OCI-LY1 (cell line): Measurements from ENCODE around the gene TM7SF3.

Experiments
- H2AFZ ChIP-seq: fragments of 200-600 bp; sonication (generic), shearing (Covaris generic); 2 replicates; pipeline ENCODE4 v1.6.0; 2014; ENCODE audit warnings: antibody characterized with exemption, mild to moderate bottlenecking, low read length
- H3F3A ChIP-seq: fragments of 200-600 bp; sonication (generic), shearing (Covaris generic); 2 replicates; pipeline ENCODE4 v1.6.0; 2014; ENCODE audit warnings: mild to moderate bottlenecking, antibody characterized with exemption, low read length, moderate library complexity; ENCODE audit not compliant: insufficient read depth
- H3K27ac ChIP-seq: fragments of 200-600 bp; sonication (generic); 2 replicates; pipeline ENCODE4 v1.5.1; 2014; ENCODE audit warnings: low read length, mixed run types, mild to moderate bottlenecking, low read depth; ENCODE audit not compliant: poor library complexity, severe bottlenecking
- H3K27me3 ChIP-seq: fragments of 200-600 bp; sonication (generic); 2 replicates; pipeline ENCODE4 v1.6.0; 2014; ENCODE audit warnings: antibody characterized with exemption, mild to moderate bottlenecking, low read length, moderate library complexity; ENCODE audit not compliant: insufficient read depth
- H3K36me3 ChIP-seq: fragments of 200-600 bp; sonication (generic); 2 replicates; pipeline ENCODE4 v1.6.1; 2014; ENCODE audit warnings: mild to moderate bottlenecking, antibody characterized with exemption, low read length, moderate library complexity, mixed read lengths; ENCODE audit not compliant: insufficient read depth
- H3K4me1 ChIP-seq: fragments of 200-600 bp; sonication (generic); 2 replicates; pipeline ENCODE4 v1.5.1; 2014; ENCODE audit warnings: mild to moderate bottlenecking, low read length, moderate library complexity; ENCODE audit not compliant: insufficient read depth, severe bottlenecking
- H3K4me2 ChIP-seq: fragments of 200-600 bp; sonication (generic), shearing (Covaris generic); 2 replicates; pipeline ENCODE4 v1.6.1; 2014; ENCODE audit warnings: low read length
- H3K4me3 ChIP-seq: fragments of 200-600 bp; sonication (generic); 2 replicates; pipeline ENCODE4 v1.5.1; 2014; ENCODE audit warnings: low read length, low read depth, mild to moderate bottlenecking, mixed read lengths; ENCODE audit not compliant: poor library complexity, severe bottlenecking
- H3K79me2 ChIP-seq: fragments of 200-600 bp; shearing (Covaris generic); 2 replicates; pipeline ENCODE4 v1.6.1; 2016; ENCODE audit warnings: mixed run types, low read length, mixed read lengths; ENCODE audit not compliant: insufficient read depth
- H3K9ac ChIP-seq: fragments of 200-600 bp; sonication (generic), shearing (Covaris generic); 2 replicates; pipeline ENCODE4 v1.6.1; 2014; ENCODE audit warnings: mild to moderate bottlenecking, low read length, mixed read lengths
- H3K9me2 ChIP-seq: fragments of 200-600 bp; sonication (generic), shearing (Covaris generic); 2 replicates; pipeline ENCODE4 v1.6.1; 2014; ENCODE audit warnings: low read depth, mild to moderate bottlenecking, low read length, mixed read lengths
- H3K9me3 ChIP-seq: fragments of 200-600 bp; shearing (Covaris generic); 2 replicates; pipeline ENCODE4 v1.6.1; 2014; ENCODE audit warnings: low read length, mixed read lengths
- H4K20me1 ChIP-seq: fragments of 200-600 bp; sonication (generic), shearing (Covaris generic); 2 replicates; pipeline ENCODE4 v1.6.0; 2016; ENCODE audit warnings: mild to moderate bottlenecking, low read length; ENCODE audit not compliant: insufficient read depth
- EZH2 ChIP-seq: fragments of 200-600 bp; sonication (generic), shearing (Covaris generic); IDR thresholded peaks from 2 replicates; pipeline ENCODE4 v1.8.0; 2017; ENCODE audit warnings: borderline replicate concordance, mixed run types, mild to moderate bottlenecking, antibody characterized with exemption, low read length, moderate library complexity, mixed read lengths
- TF ChIP-seq, protein P1 (sequence below): fragments of 200-600 bp; sonication (generic), shearing (Covaris generic); IDR thresholded peaks from 2 replicates; pipeline ENCODE4 v1.5.1; 2017; ENCODE audit warnings: mild to moderate bottlenecking, antibody characterized with exemption, low read length, moderate library complexity, mixed read lengths

TM7SF3 gene

DNA sequence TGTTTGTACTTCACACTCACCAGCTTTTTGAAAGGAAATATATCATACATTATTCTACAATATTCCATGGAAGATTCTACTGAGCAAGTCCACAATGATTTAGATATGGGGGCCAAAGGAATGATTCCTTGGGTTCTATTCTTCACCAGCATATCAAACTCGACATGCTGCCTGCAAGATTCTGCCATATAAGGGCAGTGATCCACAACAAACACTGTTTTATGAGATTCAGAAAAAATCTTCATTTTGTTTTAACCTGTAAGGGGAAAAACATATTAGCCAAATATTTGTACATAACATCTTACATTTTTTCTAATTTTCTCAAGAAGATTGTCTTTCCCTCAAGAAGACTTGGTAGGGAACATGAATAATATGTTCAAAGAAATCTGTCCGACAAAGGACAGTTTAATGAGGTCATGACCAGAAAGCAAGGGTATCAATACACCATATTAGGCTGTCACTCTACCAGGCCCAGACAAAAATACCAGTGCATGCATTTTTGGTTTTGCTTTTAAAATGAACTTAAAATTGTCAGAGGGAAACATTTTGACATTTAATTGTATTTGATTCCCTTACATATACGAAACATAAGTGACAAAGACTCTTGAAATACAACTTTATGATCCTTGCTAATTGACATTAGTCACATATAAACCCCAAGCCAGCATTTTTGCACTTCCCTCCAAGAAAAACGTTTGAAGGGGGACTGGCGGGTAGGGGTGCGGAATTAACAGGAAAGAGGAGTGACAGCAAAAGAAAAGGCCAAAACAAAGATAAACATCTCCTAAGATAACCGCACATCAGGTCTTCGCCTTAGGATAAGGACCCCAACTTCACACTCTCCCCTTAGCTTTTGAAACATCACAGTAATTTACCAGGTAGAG is 77.4 kb downstream of the TM7SF3 start:
- H3K9me2 ChIP-seq: no peaks in the 10 kb centered on the region
- H3K36me3 ChIP-seq: peaks cover 42% of the 10 kb centered on the region
- H3K79me2 ChIP-seq: peaks cover 69% of the 10 kb centered on the region
- H3K4me2 ChIP-seq: peak overlapping the region; percentile 82
- peak overlapping the region; percentile 78 for H3K27ac ChIP-seq
- H3K4me3 ChIP-seq: peak overlapping the region; percentile 90
- H3F3A ChIP-seq: 0 out of 2 replicates have a peak, but pooled peaks cover 3% of the 10 kb centered on the region
- TF ChIP-seq EZH2: no peak
- TF ChIP-seq, protein P1, sequence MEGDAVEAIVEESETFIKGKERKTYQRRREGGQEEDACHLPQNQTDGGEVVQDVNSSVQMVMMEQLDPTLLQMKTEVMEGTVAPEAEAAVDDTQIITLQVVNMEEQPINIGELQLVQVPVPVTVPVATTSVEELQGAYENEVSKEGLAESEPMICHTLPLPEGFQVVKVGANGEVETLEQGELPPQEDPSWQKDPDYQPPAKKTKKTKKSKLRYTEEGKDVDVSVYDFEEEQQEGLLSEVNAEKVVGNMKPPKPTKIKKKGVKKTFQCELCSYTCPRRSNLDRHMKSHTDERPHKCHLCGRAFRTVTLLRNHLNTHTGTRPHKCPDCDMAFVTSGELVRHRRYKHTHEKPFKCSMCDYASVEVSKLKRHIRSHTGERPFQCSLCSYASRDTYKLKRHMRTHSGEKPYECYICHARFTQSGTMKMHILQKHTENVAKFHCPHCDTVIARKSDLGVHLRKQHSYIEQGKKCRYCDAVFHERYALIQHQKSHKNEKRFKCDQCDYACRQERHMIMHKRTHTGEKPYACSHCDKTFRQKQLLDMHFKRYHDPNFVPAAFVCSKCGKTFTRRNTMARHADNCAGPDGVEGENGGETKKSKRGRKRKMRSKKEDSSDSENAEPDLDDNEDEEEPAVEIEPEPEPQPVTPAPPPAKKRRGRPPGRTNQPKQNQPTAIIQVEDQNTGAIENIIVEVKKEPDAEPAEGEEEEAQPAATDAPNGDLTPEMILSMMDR: no peak
- H4K20me1 ChIP-seq: no peaks in the 10 kb centered on the region
- peak overlapping the region; percentile 94 for H3K9ac ChIP-seq
- H3K4me1 ChIP-seq: peaks cover 50% of the 10 kb centered on the region
- H2AFZ ChIP-seq: no peak overlapping the region
- H3K27me3 ChIP-seq: no peaks in the 10 kb centered on the region
- no peaks in the 10 kb centered on the region for H3K9me3 ChIP-seq

DNA sequence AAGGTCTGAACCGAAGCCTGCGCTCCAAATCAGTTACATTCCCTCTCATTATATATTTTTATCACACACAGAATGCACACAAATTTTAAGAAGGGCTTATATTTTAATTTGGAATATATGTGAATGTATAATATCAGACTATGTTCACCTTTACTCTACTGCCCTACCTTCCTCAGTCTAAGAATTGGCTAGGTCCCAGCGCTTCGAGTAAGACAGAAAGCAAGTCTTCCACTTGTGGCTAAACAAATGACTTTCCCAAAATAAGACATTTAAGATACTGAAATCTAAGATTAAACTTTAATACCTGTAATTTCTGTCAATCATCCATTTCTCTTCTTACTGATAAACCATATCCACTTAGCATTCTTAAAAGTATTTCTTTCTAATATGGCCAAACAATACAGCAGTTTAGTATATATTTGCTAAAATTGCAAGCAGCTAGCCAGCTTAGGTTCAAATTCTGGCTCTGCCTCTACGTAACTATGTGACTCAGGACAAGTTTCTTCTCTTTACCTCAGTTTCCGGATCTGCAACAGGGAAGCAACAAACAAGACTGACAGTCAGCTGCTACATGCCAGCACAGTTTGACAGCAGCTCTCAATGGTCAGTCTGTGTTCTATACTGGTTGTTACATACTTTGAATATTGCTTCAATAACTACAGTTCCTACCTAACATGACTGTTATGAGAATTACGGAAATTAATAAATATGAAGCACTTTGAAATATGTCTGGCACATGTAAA is 78.4 kb downstream of the TM7SF3 start:
- Histone ChIP-seq H4K20me1 (no peaks in the 10 kb centered on the region), H3K27ac (peak overlapping the region; percentile 6), H3K4me3 (peak overlapping the region; percentile 90)

DNA sequence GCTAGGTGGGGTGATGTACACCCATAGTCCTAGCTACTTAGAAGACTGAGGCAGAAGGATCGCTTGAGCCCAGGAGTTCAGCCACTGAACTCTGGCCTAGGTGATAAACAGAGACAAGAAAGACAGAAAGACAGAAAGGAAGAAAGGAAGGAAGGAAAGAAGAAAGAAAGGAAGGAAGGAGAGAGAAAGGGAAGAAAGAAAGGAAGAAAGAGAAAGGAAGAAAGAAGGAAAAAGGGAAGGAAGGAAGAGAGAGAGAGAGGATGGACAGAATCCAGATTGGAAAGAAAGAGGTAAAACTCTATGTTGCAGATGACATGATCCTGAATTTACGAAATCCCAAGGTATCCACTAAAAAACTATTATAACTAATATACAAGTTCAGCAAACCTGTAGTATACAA is 84.6 kb downstream of the TM7SF3 start:
- no peak overlapping the region for H3K4me2 ChIP-seq
- H3K36me3 ChIP-seq: peaks cover 90% of the 10 kb centered on the region
- H4K20me1 ChIP-seq: no peaks in the 10 kb centered on the region
- H3F3A ChIP-seq: no peaks in the 10 kb centered on the region
- H3K27ac ChIP-seq: no peak overlapping the region
- H2AFZ ChIP-seq: no peak overlapping the region
- no peaks in the 10 kb centered on the region for H3K27me3 ChIP-seq
- H3K9me3 ChIP-seq: no peaks in the 10 kb centered on the region
- H3K4me1 ChIP-seq: no peaks in the 10 kb centered on the region
- H3K9ac ChIP-seq: no peak overlapping the region
- no peak overlapping the region for H3K4me3 ChIP-seq
- peaks cover 14% of the 10 kb centered on the region for H3K79me2 ChIP-seq
- TF ChIP-seq, protein P1: no peak
- no peak for TF ChIP-seq EZH2
- H3K9me2 ChIP-seq: no peaks in the 10 kb centered on the region

More for the DNA sequence above, 78.4 kb downstream of the TM7SF3 start:
- H3K9ac ChIP-seq: peak overlapping the region; percentile 94
- peak overlapping the region; percentile 82 for H3K4me2 ChIP-seq
- H3K79me2 ChIP-seq: peaks cover 61% of the 10 kb centered on the region
- H3F3A ChIP-seq: 0 out of 2 replicates have a peak, but pooled peaks cover 3% of the 10 kb centered on the region
- no peaks in the 10 kb centered on the region for H3K9me3 ChIP-seq
- peaks cover 40% of the 10 kb centered on the region for H3K4me1 ChIP-seq
- TF ChIP-seq, protein P1: no peak
- no peak for TF ChIP-seq EZH2
- no peak overlapping the region for H2AFZ ChIP-seq
- H3K27me3 ChIP-seq: no peaks in the 10 kb centered on the region
- H3K36me3 ChIP-seq: peaks cover 48% of the 10 kb centered on the region
- no peaks in the 10 kb centered on the region for H3K9me2 ChIP-seq
